ENCODE data around the gene TNRC6A.
"Not testable (repeated sequence)": the region's sequence is repeated elsewhere in the genome, so short reads cannot be mapped to it uniquely, and the experiment has no call there.

TNRC6A gene

GRCh38 chr16:24820522-24820921 is 91.1 kb downstream of the TNRC6A start:
- no peak for DNase-seq

DNA sequence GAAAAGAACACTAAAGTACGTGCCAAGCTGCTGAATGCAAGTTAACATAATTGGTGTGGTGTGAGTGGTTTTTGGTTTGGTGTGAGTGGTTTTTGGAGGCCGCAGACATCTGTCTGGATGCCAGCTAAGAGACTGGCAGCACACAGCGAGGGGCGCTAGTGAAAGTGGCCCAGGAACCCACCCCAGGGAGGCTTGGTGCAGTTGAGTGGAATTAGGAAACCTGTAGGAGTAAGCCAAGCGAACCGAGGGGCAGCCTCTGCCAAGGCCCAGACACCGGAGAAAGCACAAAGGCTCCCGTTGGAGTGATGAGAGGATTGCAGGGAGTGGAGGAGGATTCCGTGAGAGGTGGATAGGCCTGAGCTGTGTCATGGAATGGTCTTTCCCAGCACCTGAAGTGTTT is 91.7 kb downstream of the TNRC6A start:
- no peak for DNase-seq

- DNase-seq = no peak
These were observed 93.1 kb downstream of the TNRC6A start for GRCh38 chr16:24822542-24822941.

DNA sequence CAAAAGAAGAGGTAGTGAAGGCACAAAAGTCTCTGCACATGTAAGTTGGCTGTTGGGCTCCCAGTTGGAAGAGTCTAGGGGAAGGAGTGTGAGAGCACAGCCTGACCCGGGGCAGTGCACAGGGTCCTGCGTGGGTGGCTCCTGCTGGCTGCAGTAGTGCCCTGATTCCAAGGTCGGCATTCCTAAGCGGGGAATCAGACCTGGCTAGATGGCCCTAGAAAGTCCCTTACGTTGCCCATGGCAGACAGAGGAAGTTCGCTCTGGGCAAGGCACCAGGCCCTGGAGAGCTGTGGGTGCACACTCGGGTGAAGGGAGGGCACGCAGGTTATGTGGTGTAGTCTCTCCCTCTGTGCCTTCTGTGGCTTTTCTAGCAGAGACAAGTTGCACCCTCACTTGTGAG is 93.5 kb downstream of the TNRC6A start:
- no peak for DNase-seq

DNA sequence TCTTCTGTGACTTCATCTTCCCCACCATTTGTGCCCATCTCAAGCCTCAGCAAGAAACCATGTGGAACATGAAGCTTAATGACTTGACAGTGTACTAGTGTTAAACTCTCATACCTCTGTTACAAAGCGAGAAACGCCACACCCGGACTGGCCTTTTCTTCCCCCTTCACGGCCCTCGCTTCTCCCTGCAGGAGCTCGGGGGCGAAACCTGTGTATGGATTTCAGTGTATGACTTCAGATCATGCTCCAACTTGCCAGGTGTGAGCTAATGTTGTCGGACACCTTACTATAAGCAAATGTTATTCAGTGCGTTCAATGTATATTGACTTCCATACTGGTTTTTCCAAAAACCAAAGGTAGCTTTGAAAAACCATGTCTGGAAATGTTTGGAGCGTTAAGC is 96.2 kb downstream of the TNRC6A start:
- no peak for DNase-seq

GRCh38 chr16:24826096-24826690 is 96.7 kb downstream of the TNRC6A start:
- DNase-seq = no peak

DNA sequence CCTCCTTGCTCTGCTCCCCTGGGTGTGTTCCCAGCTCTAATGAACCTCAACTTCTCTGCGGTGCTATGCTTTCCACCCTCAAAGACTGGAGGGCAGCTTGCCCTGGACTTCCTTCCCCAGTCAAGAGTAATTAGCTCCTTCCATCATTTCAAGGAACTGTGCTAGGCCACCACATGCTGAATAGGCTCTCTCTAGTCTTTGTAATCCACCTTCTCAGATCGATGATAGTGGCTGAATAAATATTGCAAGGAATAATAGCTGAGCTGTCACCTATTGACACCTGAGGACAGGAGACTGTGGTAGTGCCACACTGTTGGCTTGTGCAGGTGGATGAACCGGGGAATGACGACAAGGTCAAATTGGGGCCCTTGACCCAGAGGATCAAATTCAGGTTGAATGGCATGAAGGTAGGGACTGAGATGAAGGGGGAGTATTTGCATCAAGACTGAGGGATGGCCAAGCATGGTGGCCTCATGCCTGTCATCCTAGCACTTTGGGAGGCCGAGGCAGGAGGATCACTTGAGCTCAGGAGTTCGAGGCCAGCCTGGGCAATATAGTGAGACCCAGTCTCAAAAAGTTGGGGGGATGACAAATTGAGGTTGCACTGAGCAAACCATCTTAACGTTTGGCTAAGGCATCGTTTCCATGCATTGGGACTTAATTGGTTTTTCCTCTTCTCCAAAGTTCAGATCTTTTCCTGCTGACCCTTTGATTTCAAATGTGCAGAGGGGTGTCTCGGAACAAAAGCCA is 97.5 kb downstream of the TNRC6A start:
- no peak for DNase-seq

DNA sequence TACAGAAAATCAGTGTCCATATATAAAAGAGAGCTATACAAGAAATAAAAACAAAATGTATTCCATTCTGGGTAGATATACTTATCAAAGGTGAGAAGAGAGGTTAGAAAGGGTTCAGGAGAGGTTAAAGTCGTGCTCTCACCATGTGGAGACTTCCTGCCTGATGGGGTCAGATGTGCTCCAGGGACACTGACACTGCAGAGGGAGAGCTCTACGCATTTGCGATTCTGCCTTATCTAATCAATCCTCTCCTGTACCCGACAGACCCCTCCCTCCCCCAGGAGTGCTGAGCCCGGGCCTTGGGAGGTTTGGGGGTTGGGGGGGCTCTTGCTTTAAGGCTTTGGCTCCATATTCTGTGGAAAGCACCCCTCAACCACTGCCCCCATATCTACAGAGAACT is 99.7 kb downstream of the TNRC6A start:
- no peak for DNase-seq

DNA sequence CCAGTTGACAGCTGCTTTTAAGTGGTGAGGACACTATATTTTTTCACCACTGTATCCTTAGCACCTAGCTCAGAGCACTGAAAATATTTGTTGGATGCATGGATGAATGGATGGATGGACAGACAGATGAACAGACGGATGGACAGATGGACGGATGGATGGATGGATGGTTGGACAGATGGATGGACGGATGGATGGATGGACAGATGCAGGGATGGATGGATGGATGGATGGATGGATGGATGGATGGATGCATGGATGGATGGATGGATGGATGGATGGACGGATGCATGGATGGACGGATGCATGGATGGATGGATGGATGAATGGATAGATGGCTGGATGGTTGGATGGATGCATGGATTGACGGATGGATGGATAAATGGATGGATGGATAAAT is 103.9 kb downstream of the TNRC6A start:
- DNase-seq = no peak

DNA sequence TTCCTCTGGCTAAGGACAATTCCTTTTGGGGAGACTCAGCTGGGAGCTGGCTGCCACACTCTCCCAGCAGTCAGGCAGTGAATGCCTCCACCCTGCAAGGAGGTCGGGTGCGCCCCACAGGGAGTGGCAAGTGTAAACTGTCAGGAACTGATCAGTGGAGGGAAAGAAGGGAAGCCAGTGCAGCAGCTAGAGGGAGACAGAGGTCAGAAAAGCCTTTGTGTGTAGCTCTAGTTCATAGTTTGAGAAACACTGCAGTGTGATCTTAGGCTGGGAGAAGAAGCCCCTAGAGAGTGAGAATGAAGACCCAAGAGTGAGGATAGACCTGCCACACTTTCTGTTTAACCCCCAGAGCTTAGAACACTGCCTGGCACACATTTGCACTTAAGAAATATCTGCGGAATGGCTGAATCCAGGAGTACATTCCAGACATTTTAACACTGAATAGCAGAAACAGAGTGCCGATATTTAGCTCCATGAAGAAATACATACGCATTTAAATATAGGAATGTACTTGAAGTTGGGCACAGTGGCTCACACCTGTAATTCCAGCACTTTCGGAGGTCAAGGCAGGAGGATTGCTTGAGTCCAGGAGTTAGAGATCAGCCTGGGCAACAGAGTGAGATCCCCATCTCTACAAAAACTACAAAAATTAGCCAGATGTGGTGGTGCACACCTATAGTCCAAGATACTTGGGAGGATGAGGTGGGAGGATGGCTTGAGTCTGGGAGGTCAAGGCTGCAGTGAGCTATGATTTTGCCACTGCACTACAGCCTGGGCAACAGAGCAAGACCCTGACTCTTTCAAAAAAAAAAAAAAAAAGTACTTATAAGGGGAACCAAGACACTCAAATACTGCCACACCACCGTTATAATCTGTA is 105.2 kb downstream of the TNRC6A start:
- DNase-seq = no peak

- DNase-seq = no peak
These were observed 107.4 kb downstream of the TNRC6A start for GRCh38 chr16:24836836-24837235.

GRCh38 chr16:24837969-24838368 is 108.5 kb downstream of the TNRC6A start:
- DNase-seq = no peak

GRCh38 chr16:24838554-24839266 is 109.3 kb downstream of the TNRC6A start:
- DNase-seq = no peak

DNA sequence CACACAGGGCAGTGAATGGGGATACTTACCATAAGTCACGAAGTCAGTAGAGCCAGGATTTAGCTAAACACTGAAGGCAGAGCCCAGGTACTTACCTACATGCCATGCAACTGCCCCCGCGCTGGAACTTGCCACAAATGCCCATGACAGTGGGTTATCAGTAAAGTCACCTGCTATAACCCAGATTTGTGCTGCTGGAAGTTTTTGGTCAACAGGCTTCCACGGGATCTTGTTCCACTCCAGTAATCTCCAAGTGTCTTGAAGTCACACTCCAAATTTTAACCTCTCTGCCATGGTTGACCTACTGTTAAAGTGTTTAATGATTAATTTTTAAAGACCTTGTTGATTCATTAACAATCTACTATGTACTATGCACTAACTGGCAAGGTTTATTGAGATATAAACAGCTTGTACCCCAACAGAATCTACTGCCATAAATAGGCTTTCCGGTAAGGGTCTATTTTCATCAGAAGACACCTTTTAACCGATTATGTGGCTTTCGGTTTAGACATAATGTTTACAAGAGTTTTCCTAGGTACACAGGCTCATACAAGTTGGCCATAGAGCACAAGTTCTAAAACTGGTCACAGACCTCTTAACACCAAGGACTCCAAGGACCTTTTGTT is 110.0 kb downstream of the TNRC6A start:
- no peak for DNase-seq

DNA sequence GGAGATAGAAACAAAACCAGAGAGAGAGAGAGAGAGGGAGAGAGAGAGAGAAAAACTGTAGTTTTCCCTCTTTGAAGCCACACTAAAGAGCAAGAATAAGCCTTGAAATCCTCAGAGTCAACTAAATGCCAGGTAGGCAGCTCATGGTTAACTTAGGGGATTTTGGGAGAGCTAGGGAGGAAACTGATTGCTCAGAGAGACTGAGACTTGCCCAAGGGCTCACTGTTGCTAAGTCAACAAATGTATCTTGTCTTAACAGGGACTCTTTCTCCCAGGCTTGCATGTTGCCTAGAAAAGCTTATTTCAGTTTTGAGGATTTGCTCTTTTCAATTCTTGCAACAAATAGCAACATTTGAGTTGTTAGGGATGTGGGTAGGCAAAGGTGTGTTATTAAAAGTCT is 111.8 kb downstream of the TNRC6A start:
- DNase-seq = no peak

GRCh38 chr16:24844101-24845030 is 114.9 kb downstream of the TNRC6A start:
- DNase-seq = no peak

- not testable (repeated sequence) for DNase-seq
These were observed 115.5 kb downstream of the TNRC6A start for GRCh38 chr16:24845031-24845365.

- DNase-seq = no peak
These were observed 116.5 kb downstream of the TNRC6A start, which contains the start of gene SLC5A11 for GRCh38 chr16:24845726-24846547. TSS of gene SLC5A11 (plus strand) at chr16:24845963. CDS start at chr16:24858644, 12,681 bp downstream.

- DNase-seq = no peak
These were observed 117.3 kb downstream of the TNRC6A start for GRCh38 chr16:24846548-24847357.

DNA sequence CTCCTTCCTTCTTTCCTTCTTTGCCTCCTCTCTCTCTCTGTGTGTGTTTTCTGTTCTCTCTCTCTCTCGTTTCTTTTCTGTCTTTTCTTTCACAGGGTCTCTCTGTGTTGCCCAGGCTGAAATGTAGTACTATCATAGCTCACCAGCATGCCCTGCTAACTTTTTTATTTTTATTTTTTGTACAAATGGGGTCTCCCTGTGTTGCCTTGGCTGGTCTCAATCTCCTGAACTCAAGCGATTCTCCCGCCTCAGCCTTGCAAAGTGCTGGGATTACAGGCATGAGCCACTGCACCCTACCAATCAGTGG is 117.9 kb downstream of the TNRC6A start:
- no peak for DNase-seq

Measured in NCI-H2107 (cell line).